AG04450 (cell line): ENCODE measurements around the gene EPB41L1. TPM values are rescaled to one million over a fixed set of nuclear protein-coding genes. Genes with fewer than 3 reads are reported as not detected.
A peak's percentile ranks its signal among the peaks of the same experiment; 100 is the strongest.

ENCODE experiments used
- CTCF ChIA-PET: fragments of 300-600, 350-600 bp; formaldehyde crosslinking; extraction: SDS; loops from one replicate; lab custom pipeline; 2022; ENCODE audit warnings: antibody characterized with exemption, inconsistent platforms; lab: Charles Lee
- POLR2A ChIA-PET: fragments of 350-600 bp; formaldehyde crosslinking; extraction: SDS; loops from one replicate; lab custom pipeline; 2021; ENCODE audit warnings: antibody characterized with exemption, inconsistent platforms; lab: Yijun Ruan, JAX
- DNase-seq: peaks from one replicate; pipeline ENCODE4 v3.0.0-alpha.2; 2011; ENCODE audit warnings: low read depth, low spot score
- H3K27ac ChIP-seq: one replicate; pipeline ENCODE4 v1.5.1; 2012; ENCODE audit warnings: low read depth, low read length, control low read depth
- H3K27me3 ChIP-seq: one replicate; pipeline ENCODE4 v1.6.0; 2012; ENCODE audit warnings: low read length; ENCODE audit not compliant: control insufficient read depth, insufficient read depth
- H3K4me3 ChIP-seq: 2 replicates; pipeline ENCODE4 v1.5.1; 2011; ENCODE audit warnings: mild to moderate bottlenecking, low read depth, low read length, control low read depth
- H3K9me3 ChIP-seq: 2 replicates; pipeline ENCODE4 v1.5.1; 2012; ENCODE audit warnings: low read length; ENCODE audit not compliant: control insufficient read depth, insufficient read depth
- CTCF ChIP-seq: IDR thresholded peaks from 2 replicates; pipeline ENCODE4 v1.5.1; 2011; ENCODE audit warnings: low read depth, low read length, control low read depth, inconsistent platforms
- polyA plus RNA-seq: library from polyadenylated mRNA; depleted of rRNA; stranded (reverse); fragments of >200 nt; gene quantifications from 2 replicates; pipeline ENCODE4 v1.2.3, GENCODE V29; 2011

The EPB41L1 gene
- polyA plus RNA-seq, 1 experiment = 17.8 TPM

DNA sequence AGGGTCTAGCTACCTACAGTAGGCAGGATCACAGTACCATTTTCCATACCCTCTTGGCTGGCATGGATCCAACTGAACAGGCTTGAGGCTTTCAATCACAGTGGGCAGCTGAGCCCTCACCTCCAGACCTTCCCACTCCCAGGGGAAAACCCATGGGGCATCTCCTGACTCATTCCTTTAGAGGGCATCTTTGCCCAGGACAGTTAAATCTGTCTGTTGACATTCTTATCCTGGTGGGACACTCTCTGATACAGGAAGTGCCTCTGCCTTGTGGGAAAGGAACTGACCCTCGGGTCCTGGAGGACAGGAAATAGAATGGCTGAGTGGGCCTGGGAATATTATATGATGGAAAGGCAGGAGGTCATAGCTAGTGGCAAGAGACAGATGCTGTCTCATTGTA lies 10.2 kb upstream of the EPB41L1 start:
- CTCF ChIA-PET = interaction anchor here (1.5 to 7.3 kb wide), 3 partner anchors 12 to 190 kb away, joined by 4 to 81 read pairs (median 13); partner anchors contain the start of gene SCAND1
- no peak for TF ChIP-seq CTCF
- H3K27ac ChIP-seq = no peak overlapping the region
- H3K9me3 ChIP-seq = no peaks in the 10 kb centered on the region
- POLR2A ChIA-PET = no interaction called here
- peaks cover 14% of the 10 kb centered on the region for H3K27me3 ChIP-seq
- no peak for DNase-seq
- no peak overlapping the region for H3K4me3 ChIP-seq

GRCh38 chr20:36145877-36146707 lies 8.4 kb upstream of the EPB41L1 start:
- ChIA-PET POLR2A (interaction anchor here (0.6 to 2.1 kb wide), 2 partner anchors 129 to 146 kb away, joined by 6 to 10 read pairs; no protein-coding TSS in a partner anchor), CTCF (interaction anchor here (1.2 to 7.3 kb wide), 7 partner anchors 10 to 293 kb away, joined by 3 to 81 read pairs (median 10); partner anchors contain the start of gene SCAND1)
- Histone ChIP-seq H3K27me3 (peaks cover 17% of the 10 kb centered on the region), H3K9me3 (no peaks in the 10 kb centered on the region), H3K27ac (peak overlapping the region; percentile 21), H3K4me3 (no peak overlapping the region)
- no peak for TF ChIP-seq CTCF
- no peak for DNase-seq

DNA sequence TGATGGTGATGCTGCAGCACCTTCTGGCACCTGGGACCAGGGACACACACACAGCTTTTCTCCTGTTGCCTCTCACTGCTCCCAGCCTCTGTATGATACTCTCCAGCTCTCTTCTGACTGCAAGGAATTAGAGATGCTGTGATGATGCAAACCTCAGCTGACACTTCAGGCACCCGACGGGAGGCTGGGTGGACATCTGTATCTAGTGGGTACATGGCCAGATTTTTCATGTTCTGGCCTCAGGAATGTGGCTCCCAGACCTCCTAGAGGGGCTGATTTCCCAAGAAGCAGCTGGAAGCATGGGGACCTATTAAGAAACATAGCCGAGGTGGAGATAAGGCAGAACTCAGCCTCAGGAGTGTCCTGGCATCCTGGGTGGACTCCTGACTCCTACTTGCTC lies 6.8 kb upstream of the EPB41L1 start:
- Histone ChIP-seq H3K27ac (no peak overlapping the region), H3K9me3 (no peaks in the 10 kb centered on the region), H3K4me3 (no peak overlapping the region), H3K27me3 (peaks cover 17% of the 10 kb centered on the region)
- POLR2A ChIA-PET = interaction anchor here (0.6 to 2.1 kb wide), 4 partner anchors 130 to 434 kb away, joined by 3 to 19 read pairs (median 8); no protein-coding TSS in a partner anchor
- CTCF ChIA-PET = interaction anchor here (0.8 to 7.3 kb wide), 6 partner anchors 9 to 194 kb away, joined by 3 to 81 read pairs (median 12); partner anchors contain the start of gene SCAND1
- DNase-seq = peak; percentile 63
- no peak for TF ChIP-seq CTCF

GRCh38 chr20:36148439-36148838 lies 6.1 kb upstream of the EPB41L1 start:
- DNase-seq = no peak
- Histone ChIP-seq H3K4me3 (no peak overlapping the region), H3K27me3 (peaks cover 17% of the 10 kb centered on the region), H3K9me3 (no peaks in the 10 kb centered on the region), H3K27ac (no peak overlapping the region)
- CTCF ChIA-PET = interaction anchor here (0.8 to 7.3 kb wide), 6 partner anchors 9 to 194 kb away, joined by 3 to 81 read pairs (median 12); partner anchors contain the start of gene SCAND1
- POLR2A ChIA-PET = interaction anchor here (1.4 kb wide), 1 partner anchor 156 kb away, joined by 3 read pairs; no protein-coding TSS in a partner anchor
- TF ChIP-seq CTCF = no peak
